DOHH2 (cell line): Measurements from ENCODE around the gene COL5A3.

Source experiments
- H3F3A ChIP-seq: fragments of 200-600 bp; sonication (generic), shearing (Covaris generic); 2 replicates; pipeline ENCODE4 v1.6.0; 2016; ENCODE audit warnings: antibody characterized with exemption, mild to moderate bottlenecking; ENCODE audit not compliant: control insufficient read depth, insufficient read depth
- H3K27ac ChIP-seq: fragments of 200-600 bp; sonication (generic); 2 replicates; pipeline ENCODE4 v1.5.1; 2014; ENCODE audit warnings: low read depth, mild to moderate bottlenecking, low read length, moderate library complexity
- H3K27me3 ChIP-seq: fragments of 200-600 bp; sonication (generic); 2 replicates; pipeline ENCODE4 v1.6.1; 2014; ENCODE audit warnings: mild to moderate bottlenecking, low read length, mixed read lengths; ENCODE audit not compliant: control insufficient read depth
- H3K36me3 ChIP-seq: fragments of 200-600 bp; sonication (generic); 2 replicates; pipeline ENCODE4 v1.6.1; 2014; ENCODE audit warnings: mild to moderate bottlenecking, low read length, moderate library complexity, mixed read lengths; ENCODE audit not compliant: control insufficient read depth
- H3K4me1 ChIP-seq: fragments of 200-600 bp; sonication (generic); 2 replicates; pipeline ENCODE4 v1.6.1; 2014; ENCODE audit warnings: mild to moderate bottlenecking, low read length, mixed read lengths; ENCODE audit not compliant: control insufficient read depth
- H3K4me2 ChIP-seq: fragments of 200-600 bp; sonication (generic); 2 replicates; pipeline ENCODE4 v1.6.0; 2014; ENCODE audit warnings: mild to moderate bottlenecking, low read length, moderate library complexity
- H3K4me3 ChIP-seq: fragments of 200-600 bp; sonication (generic); 2 replicates; pipeline ENCODE4 v1.5.1; 2014; ENCODE audit warnings: mild to moderate bottlenecking, low read length, mixed read lengths
- H3K79me2 ChIP-seq: fragments of 200-600 bp; sonication (generic); 2 replicates; pipeline ENCODE4 v1.6.1; 2014; ENCODE audit warnings: mild to moderate bottlenecking, low read length, mixed read lengths; ENCODE audit not compliant: control insufficient read depth
- H3K9me2 ChIP-seq: fragments of 200-600 bp; sonication (generic); replicated peaks from 2 replicates; pipeline ENCODE4 v1.6.1; 2014; ENCODE audit warnings: mild to moderate bottlenecking, low read length, mixed read lengths; ENCODE audit not compliant: control insufficient read depth
- H3K9me3 ChIP-seq: fragments of 200-600 bp; sonication (generic); 2 replicates; pipeline ENCODE4 v1.6.1; 2014; ENCODE audit warnings: antibody characterized with exemption, low read length, mixed read lengths; ENCODE audit not compliant: control insufficient read depth, insufficient read depth
- H4K20me1 ChIP-seq: fragments of 200-600 bp; sonication (generic); 2 replicates; pipeline ENCODE4 v1.6.0; 2014; ENCODE audit warnings: low read depth, mild to moderate bottlenecking, antibody characterized with exemption, low read length, moderate library complexity; ENCODE audit not compliant: control insufficient read depth, insufficient read depth
- CTCF ChIP-seq: fragments of 200-600 bp; sonication (generic); IDR thresholded peaks from one replicate; pipeline ENCODE4 v1.5.1; 2014; ENCODE audit warnings: antibody characterized with exemption, mild to moderate bottlenecking, low read depth, low read length; ENCODE audit not compliant: poor library complexity, severe bottlenecking
- EZH2phosphoT487 ChIP-seq: fragments of 200-600 bp; sonication (generic); IDR thresholded peaks from 2 replicates; pipeline ENCODE4 v1.6.1; 2017; ENCODE audit warnings: borderline replicate concordance, mild to moderate bottlenecking, antibody characterized with exemption, low read length, moderate library complexity, mixed read lengths

The COL5A3 gene

GRCh38 chr19:9941671-9942070 is 68.6 kb downstream of the COL5A3 start:
- no peak overlapping the region for H3K4me2 ChIP-seq
- peaks cover 5% of the 10 kb centered on the region; the same call in 1 of the 2 replicates for H3K4me1 ChIP-seq
- no peaks in the 10 kb centered on the region for H3F3A ChIP-seq
- no peaks in the 10 kb centered on the region for H3K79me2 ChIP-seq
- no peaks in the 10 kb centered on the region for H3K36me3 ChIP-seq
- H3K9me2 ChIP-seq, result no peaks in the 10 kb centered on the region
- no peak overlapping the region for H3K27ac ChIP-seq
- no peak for TF ChIP-seq EZH2phosphoT487
- no peak for TF ChIP-seq CTCF
- H3K27me3 ChIP-seq, result peaks cover 3% of the 10 kb centered on the region
- H4K20me1 ChIP-seq, result no peaks in the 10 kb centered on the region
- no peaks in the 10 kb centered on the region; the same call in 1 of the 2 replicates for H3K9me3 ChIP-seq
- no peak overlapping the region for H3K4me3 ChIP-seq

DNA sequence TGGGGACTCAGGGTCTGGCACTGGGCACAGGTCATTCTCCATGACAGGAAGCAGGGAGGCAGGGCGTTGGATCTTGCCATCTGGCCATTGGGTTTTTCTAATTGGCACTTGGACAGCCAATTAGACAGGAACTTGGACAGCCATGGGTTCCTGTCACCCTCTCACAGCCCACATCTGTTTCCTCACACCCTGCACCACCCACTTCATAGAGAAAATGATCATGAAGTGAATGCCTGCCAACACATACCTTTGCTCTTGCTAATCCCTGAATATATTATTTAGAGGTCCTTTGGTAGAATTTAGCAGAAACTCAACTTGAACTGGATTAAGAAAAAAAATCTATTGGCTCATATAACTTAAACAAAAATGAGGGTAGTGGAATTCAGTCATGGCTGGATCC is 69.1 kb downstream of the COL5A3 start:
- H3K79me2 ChIP-seq, result no peaks in the 10 kb centered on the region
- H3F3A ChIP-seq, result no peaks in the 10 kb centered on the region
- no peaks in the 10 kb centered on the region; the same call in 1 of the 2 replicates for H3K9me3 ChIP-seq
- H3K27me3 ChIP-seq, result peaks cover 3% of the 10 kb centered on the region
- H3K4me3 ChIP-seq, result no peak overlapping the region
- no peaks in the 10 kb centered on the region for H4K20me1 ChIP-seq
- peaks cover 5% of the 10 kb centered on the region; the same call in 1 of the 2 replicates for H3K4me1 ChIP-seq
- TF ChIP-seq CTCF (no peak), EZH2phosphoT487 (no peak)
- no peak overlapping the region for H3K4me2 ChIP-seq
- H3K9me2 ChIP-seq, result no peaks in the 10 kb centered on the region
- H3K36me3 ChIP-seq, result no peaks in the 10 kb centered on the region
- H3K27ac ChIP-seq, result no peak overlapping the region

- Histone ChIP-seq H3K27ac (no peak overlapping the region), H3K4me2 (no peak overlapping the region), H3K9me3 (no peaks in the 10 kb centered on the region; the same call in 1 of the 2 replicates), H3K79me2 (no peaks in the 10 kb centered on the region), H3K27me3 (peaks cover 4% of the 10 kb centered on the region), H3K4me1 (peaks cover 5% of the 10 kb centered on the region; the same call in 1 of the 2 replicates), H3K36me3 (no peaks in the 10 kb centered on the region), H4K20me1 (no peaks in the 10 kb centered on the region), H3K4me3 (no peak overlapping the region), H3K9me2 (no peaks in the 10 kb centered on the region), H3F3A (no peaks in the 10 kb centered on the region)
- TF ChIP-seq EZH2phosphoT487 (no peak), CTCF (no peak)
These were observed 69.5 kb downstream of the COL5A3 start for GRCh38 chr19:9940778-9941177.
